SK-N-SH (cell line): ENCODE data around the gene RC3H2. TPM values are rescaled to one million over a fixed set of nuclear protein-coding genes. Genes with fewer than 3 reads are reported as not detected.
A peak's percentile ranks its signal among the peaks of the same experiment; 100 is the strongest.

ENCODE experiments used
- CTCF ChIA-PET: fragments of 300-600, 350-600 bp; formaldehyde crosslinking; extraction: SDS; loops from one replicate; lab custom pipeline; 2021; lab: Yijun Ruan, JAX
- POLR2A ChIA-PET: fragments of 350-600 bp; sonication (Branson Sonifier 250); formaldehyde crosslinking; extraction: SDS; loops from one replicate; lab custom pipeline; 2020; ENCODE audit warnings: antibody characterized with exemption, inconsistent platforms; lab: Yijun Ruan, JAX
- DNase-seq: peaks from one replicate; pipeline ENCODE4 v3.0.0; 2012
- H2AFZ ChIP-seq: fragments of 200-600 bp; sonication (generic); 2 replicates; pipeline ENCODE4 v1.8.1; 2016; ENCODE audit warnings: antibody characterized with exemption, mild to moderate bottlenecking, low read depth
- H3F3A ChIP-seq: fragments of 200-600 bp; sonication (generic); replicated peaks from 2 replicates; pipeline ENCODE3; 2016; ENCODE audit warnings: antibody characterized with exemption, mild to moderate bottlenecking; ENCODE audit not compliant: insufficient read depth
- H3K27ac ChIP-seq, 2 experiments: fragments of 200-500 bp in 1 of 2; fragments of 200-600 bp in 1 of 2; sonication (Bioruptor generic) in 1 of 2; sonication (generic), shearing (Covaris generic) in 1 of 2; 2 replicates each; pipeline versions ENCODE4 v1.5.1 to v1.6.1; 2014 to 2016; ENCODE audit warnings: low read depth in 2 of 2, inconsistent platforms in 1 of 2, low read length in 1 of 2, mild to moderate bottlenecking in 1 of 2, mixed read lengths in 1 of 2
- H3K27me3 ChIP-seq: fragments of 200-600 bp; sonication (generic), shearing (Covaris generic); 2 replicates; pipeline ENCODE4 v1.6.1; 2016; ENCODE audit warnings: mixed run types; ENCODE audit not compliant: insufficient read depth
- H3K36me3 ChIP-seq, 2 experiments: fragments of 200-500 bp in 1 of 2; fragments of 200-600 bp in 1 of 2; sonication (Bioruptor generic) in 1 of 2; sonication (generic) in 1 of 2; replicated peaks in 1 of 2; 2 replicates each; pipeline versions ENCODE3 to v1.5.1; 2014 to 2016; ENCODE audit warnings: low read length in 1 of 2, mild to moderate bottlenecking in 1 of 2; ENCODE audit not compliant: insufficient read depth in 2 of 2, control insufficient read depth in 1 of 2
- H3K4me1 ChIP-seq, 2 experiments: fragments of 200-500 bp in 1 of 2; fragments of 200-600 bp in 1 of 2; sonication (Bioruptor generic) in 1 of 2; sonication (generic), shearing (Covaris generic) in 1 of 2; 2 replicates each; pipeline versions ENCODE4 v1.5.1 to v1.6.1; 2014 to 2016; ENCODE audit warnings: low read depth in 1 of 2, low read length in 1 of 2, mixed run types in 1 of 2; ENCODE audit not compliant: insufficient read depth in 2 of 2, control insufficient read depth in 1 of 2
- H3K4me2 ChIP-seq: fragments of 200-600 bp; sonication (generic), shearing (Covaris generic); 2 replicates; pipeline ENCODE4 v1.6.1; 2017; ENCODE audit warnings: mixed run types
- H3K4me3 ChIP-seq, 2 experiments: fragments of 200-500 bp in 1 of 2; fragments of 200-600 bp in 1 of 2; sonication (Bioruptor generic) in 1 of 2; sonication (generic), shearing (Covaris generic) in 1 of 2; 2 replicates each; pipeline versions ENCODE4 v1.5.1 to v1.8.1; 2014 to 2016; ENCODE audit warnings: low read depth in 2 of 2, inconsistent platforms in 1 of 2, low read length in 1 of 2, mild to moderate bottlenecking in 1 of 2, mixed read lengths in 1 of 2, moderate library complexity in 1 of 2
- H3K79me2 ChIP-seq: fragments of 200-600 bp; sonication (generic); 2 replicates; pipeline ENCODE4 v1.8.1; 2017; ENCODE audit warnings: mild to moderate bottlenecking; ENCODE audit not compliant: insufficient read depth
- H3K9ac ChIP-seq: fragments of 200-600 bp; sonication (generic); 2 replicates; pipeline ENCODE4 v1.6.1; 2017; ENCODE audit warnings: mixed run types
- H3K9me2 ChIP-seq: fragments of 200-600 bp; sonication (generic); 2 replicates; pipeline ENCODE4 v1.6.1; 2017; ENCODE audit warnings: mixed run types
- H3K9me3 ChIP-seq: fragments of 200-600 bp; sonication (generic); 2 replicates; pipeline ENCODE4 v1.6.1; 2017; ENCODE audit warnings: mixed run types, mild to moderate bottlenecking, moderate library complexity
- H4K20me1 ChIP-seq: fragments of 200-600 bp; sonication (generic); 2 replicates; pipeline ENCODE4 v1.6.1; 2017; ENCODE audit warnings: mild to moderate bottlenecking, mixed run types; ENCODE audit not compliant: insufficient read depth
- CHD2 ChIP-seq: fragments of 150-350 bp; IDR thresholded peaks from 2 replicates; pipeline ENCODE4 v1.6.1; 2018; ENCODE audit warnings: low read length; ENCODE audit not compliant: partially characterized antibody
- ELF1 ChIP-seq: IDR thresholded peaks from 2 replicates; pipeline ENCODE4 v1.4.0; 2012
- EP300 ChIP-seq, 2 experiments: IDR thresholded peaks; 2 replicates each; pipeline versions ENCODE4 v1.4.0 to v1.6.1; 2012; ENCODE audit warnings: borderline replicate concordance in 1 of 2, low read depth in 1 of 2, low read length in 1 of 2
- EZH2phosphoT487 ChIP-seq: fragments of 200-600 bp; sonication (generic); IDR thresholded peaks from 2 replicates; pipeline ENCODE4 v1.6.1; 2017; ENCODE audit warnings: low read depth, mixed run types, mild to moderate bottlenecking, antibody characterized with exemption, moderate library complexity, borderline replicate concordance
- FOXJ3 ChIP-seq: sonication (generic); formaldehyde crosslinking; IDR thresholded peaks from 2 replicates; pipeline ENCODE4 v1.5.1; 2020; ENCODE audit warnings: mild to moderate bottlenecking, missing genetic modification reagents
- FOXM1 ChIP-seq: IDR thresholded peaks from 2 replicates; pipeline ENCODE4 v1.4.0; 2012; ENCODE audit warnings: low read depth, mild to moderate bottlenecking
- GATA2 ChIP-seq: sonication (generic); formaldehyde crosslinking; IDR thresholded peaks from 2 replicates; pipeline ENCODE4 v1.5.0; 2020; ENCODE audit warnings: mild to moderate bottlenecking, missing genetic modification reagents
- JUND ChIP-seq: IDR thresholded peaks from 2 replicates; pipeline ENCODE4 v1.4.0; 2012
- MEF2A ChIP-seq: IDR thresholded peaks from 2 replicates; pipeline ENCODE4 v1.4.0; 2012; ENCODE audit warnings: low read depth, borderline replicate concordance
- NFIC ChIP-seq: IDR thresholded peaks from 2 replicates; pipeline ENCODE4 v1.4.0; 2012; ENCODE audit warnings: borderline replicate concordance
- POLR2AphosphoS5 ChIP-seq: IDR thresholded peaks from 2 replicates; pipeline ENCODE4 v1.6.1; 2012; ENCODE audit warnings: low read depth, low read length
- RFX5 ChIP-seq: IDR thresholded peaks from 2 replicates; pipeline ENCODE4 v1.6.1; 2012; ENCODE audit warnings: mild to moderate bottlenecking, improper control_type of control experiment, low read length
- RXRA ChIP-seq: IDR thresholded peaks from 2 replicates; pipeline ENCODE4 v1.4.0; 2012; ENCODE audit warnings: low read depth, mild to moderate bottlenecking, borderline replicate concordance
- SIN3A ChIP-seq: IDR thresholded peaks from 2 replicates; pipeline ENCODE4 v1.6.1; 2012; ENCODE audit warnings: low read depth, mild to moderate bottlenecking, low read length, moderate library complexity, borderline replicate concordance
- SMC3 ChIP-seq: IDR thresholded peaks from 2 replicates; pipeline ENCODE4 v1.6.1; 2012; ENCODE audit warnings: low read depth, low read length, improper control_type of control experiment
- TAF1 ChIP-seq: IDR thresholded peaks from 2 replicates; pipeline ENCODE4 v1.6.1; 2012; ENCODE audit warnings: low read depth, mild to moderate bottlenecking, low read length, moderate library complexity, borderline replicate concordance
- YY1 ChIP-seq: IDR thresholded peaks from 2 replicates; pipeline ENCODE4 v1.4.0; 2012; ENCODE audit warnings: low read depth, mild to moderate bottlenecking
- WGBS: methylation state at CpG from one replicate; pipeline ENCODE4 v1.1.6; 2017; ENCODE audit warnings: low lambda C conversion rate; 5-methylcytosine and 5-hydroxymethylcytosine counted together
- polyA plus RNA-seq, 3 experiments: library from polyadenylated mRNA; depleted of rRNA; stranded (reverse); fragments of >200 nt; gene quantifications; 2 replicates each; pipeline ENCODE4 v1.2.3, GENCODE V29; 2012
- TF ChIP-seq, protein P1 (sequence below): IDR thresholded peaks from 2 replicates; pipeline ENCODE4 v1.4.0; 2012; ENCODE audit warnings: low read depth
- TF ChIP-seq, protein P2 (sequence below): fragments of 150-350 bp; IDR thresholded peaks from 2 replicates; pipeline ENCODE4 v1.6.1; 2016; ENCODE audit warnings: mild to moderate bottlenecking, low read depth, low read length
- TF ChIP-seq, protein P3 (sequence below): IDR thresholded peaks from 2 replicates; pipeline ENCODE4 v1.6.1; 2012; ENCODE audit warnings: mild to moderate bottlenecking, low read depth, low read length, moderate library complexity
- TF ChIP-seq, protein P4 (sequence below): fragments of 200-600 bp; sonication (generic); IDR thresholded peaks from 2 replicates; pipeline ENCODE4 v1.6.1; 2017; ENCODE audit warnings: antibody characterized with exemption, mild to moderate bottlenecking, moderate library complexity
- TF ChIP-seq, protein P5 (sequence below): IDR thresholded peaks from 2 replicates; pipeline ENCODE4 v1.4.0; 2012; ENCODE audit warnings: low read depth, borderline replicate concordance
- TF ChIP-seq, protein P6 (sequence below): IDR thresholded peaks from 2 replicates; pipeline ENCODE4; 2012

RC3H2 gene
- polyA plus RNA-seq, 1 of the 3 experiments (the other 2 are of a cell fraction) = 12.4 TPM

DNA sequence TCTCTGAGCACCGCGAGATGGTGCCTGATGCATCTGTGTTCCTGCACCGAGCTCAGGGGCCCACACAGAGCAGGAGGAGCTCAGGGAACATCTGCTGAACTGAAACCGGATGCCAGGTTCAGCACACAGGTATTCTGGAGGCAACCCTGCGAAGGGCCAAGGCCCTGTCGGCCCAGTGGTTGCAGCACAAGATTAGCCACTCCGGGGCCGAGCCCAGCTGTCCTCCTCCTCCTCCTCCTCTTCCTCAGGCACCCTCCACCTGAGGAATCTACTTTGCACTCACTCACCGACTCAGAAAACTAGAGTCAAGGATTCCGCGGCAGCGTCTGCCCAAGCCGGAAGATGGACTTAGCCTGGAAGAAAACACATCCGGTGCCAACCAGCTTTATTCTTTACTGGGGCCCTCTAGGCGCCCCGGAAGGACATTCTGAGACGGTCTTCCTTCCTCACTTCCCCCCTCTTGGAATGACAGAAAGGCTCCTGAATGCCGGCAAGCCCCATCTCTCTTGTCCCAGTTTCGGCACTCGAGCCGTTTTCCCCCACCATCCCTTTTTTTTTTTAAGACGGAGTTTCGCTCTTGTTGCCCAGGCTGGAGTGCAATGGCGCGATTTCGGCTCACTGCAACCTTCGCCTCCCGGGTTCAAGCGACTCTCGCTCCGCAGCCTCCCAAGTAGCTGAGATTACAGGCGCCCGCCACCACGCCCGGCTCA lies 8.0 kb upstream of the RC3H2 start, which contains the start of gene ZBTB6:
Gene ZBTB6 (minus strand): TSS at position 360 of the 710 bp plus-strand sequence. CDS start 1,251 bp downstream, outside the sequence.
- peak within 1 kb of the TSS; percentile 86 to 96 for H3K27ac ChIP-seq
- H4K20me1 ChIP-seq = no peaks in the 10 kb centered on the region
- H3K9me2 ChIP-seq = no peaks in the 10 kb centered on the region
- peak; percentile 81 for DNase-seq
- H3K9me3 ChIP-seq = no peaks in the 10 kb centered on the region
- peaks cover 38 to 47% of the 10 kb centered on the region in 2 experiments for H3K36me3 ChIP-seq
- POLR2A ChIA-PET = interaction anchor here (1.4 to 2.5 kb wide), 3 partner anchors 18 to 85 kb away, joined by 4 to 18 read pairs (median 14); partner anchors contain the start of genes PDCL, RABGAP1 and ZBTB26
- peak within 1 kb of the TSS; percentile 86 for H2AFZ ChIP-seq
- CTCF ChIA-PET = interaction anchor here (0.8 to 1.8 kb wide), 3 partner anchors 17 to 78 kb away, joined by 3 to 5 read pairs (median 5); partner anchors contain the start of gene ZBTB26
- peaks cover 0 to 7% of the 10 kb centered on the region in 2 experiments; a peak in 2 of 4 replicates for H3K4me1 ChIP-seq
- peak within 1 kb of the TSS; percentile 72 to 93 for H3K4me3 ChIP-seq
- H3K27me3 ChIP-seq = no peaks in the 10 kb centered on the region
- H3K4me2 ChIP-seq = peak within 1 kb of the TSS; percentile 67
- peaks cover 60% of the 10 kb centered on the region for H3K79me2 ChIP-seq
- H3K9ac ChIP-seq = peak within 1 kb of the TSS; percentile 78
- WGBS = under 1% methylated on average over 34 of the region's 35 CpGs
- H3F3A ChIP-seq = peaks cover 41% of the 10 kb centered on the region
- TF ChIP-seq SIN3A = peak; percentile 85
- TF ChIP-seq JUND = no peak
- TF ChIP-seq EP300 (IDR thresholded peaks at IDR 0.05; ENCODE audit: borderline replicate concordance in 1 of 2, low read depth in 1 of 2, low read length in 1 of 2) = no peak
- TF ChIP-seq GATA2 = no peak
- no peak for TF ChIP-seq MEF2A
- TF ChIP-seq EZH2phosphoT487 = no peak
- TF ChIP-seq RXRA = no peak
- TF ChIP-seq, protein P1, sequence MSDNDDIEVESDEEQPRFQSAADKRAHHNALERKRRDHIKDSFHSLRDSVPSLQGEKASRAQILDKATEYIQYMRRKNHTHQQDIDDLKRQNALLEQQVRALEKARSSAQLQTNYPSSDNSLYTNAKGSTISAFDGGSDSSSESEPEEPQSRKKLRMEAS = peak; percentile 75
- no peak for TF ChIP-seq YY1
- TF ChIP-seq RFX5 = no peak
- no peak for TF ChIP-seq FOXJ3
- TF ChIP-seq ELF1 = peak; percentile 91
- no peak for TF ChIP-seq FOXM1
- TF ChIP-seq, protein P2, sequence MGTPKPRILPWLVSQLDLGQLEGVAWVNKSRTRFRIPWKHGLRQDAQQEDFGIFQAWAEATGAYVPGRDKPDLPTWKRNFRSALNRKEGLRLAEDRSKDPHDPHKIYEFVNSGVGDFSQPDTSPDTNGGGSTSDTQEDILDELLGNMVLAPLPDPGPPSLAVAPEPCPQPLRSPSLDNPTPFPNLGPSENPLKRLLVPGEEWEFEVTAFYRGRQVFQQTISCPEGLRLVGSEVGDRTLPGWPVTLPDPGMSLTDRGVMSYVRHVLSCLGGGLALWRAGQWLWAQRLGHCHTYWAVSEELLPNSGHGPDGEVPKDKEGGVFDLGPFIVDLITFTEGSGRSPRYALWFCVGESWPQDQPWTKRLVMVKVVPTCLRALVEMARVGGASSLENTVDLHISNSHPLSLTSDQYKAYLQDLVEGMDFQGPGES = no peak; the same call in 1 of the 2 replicates
- TF ChIP-seq, protein P3, sequence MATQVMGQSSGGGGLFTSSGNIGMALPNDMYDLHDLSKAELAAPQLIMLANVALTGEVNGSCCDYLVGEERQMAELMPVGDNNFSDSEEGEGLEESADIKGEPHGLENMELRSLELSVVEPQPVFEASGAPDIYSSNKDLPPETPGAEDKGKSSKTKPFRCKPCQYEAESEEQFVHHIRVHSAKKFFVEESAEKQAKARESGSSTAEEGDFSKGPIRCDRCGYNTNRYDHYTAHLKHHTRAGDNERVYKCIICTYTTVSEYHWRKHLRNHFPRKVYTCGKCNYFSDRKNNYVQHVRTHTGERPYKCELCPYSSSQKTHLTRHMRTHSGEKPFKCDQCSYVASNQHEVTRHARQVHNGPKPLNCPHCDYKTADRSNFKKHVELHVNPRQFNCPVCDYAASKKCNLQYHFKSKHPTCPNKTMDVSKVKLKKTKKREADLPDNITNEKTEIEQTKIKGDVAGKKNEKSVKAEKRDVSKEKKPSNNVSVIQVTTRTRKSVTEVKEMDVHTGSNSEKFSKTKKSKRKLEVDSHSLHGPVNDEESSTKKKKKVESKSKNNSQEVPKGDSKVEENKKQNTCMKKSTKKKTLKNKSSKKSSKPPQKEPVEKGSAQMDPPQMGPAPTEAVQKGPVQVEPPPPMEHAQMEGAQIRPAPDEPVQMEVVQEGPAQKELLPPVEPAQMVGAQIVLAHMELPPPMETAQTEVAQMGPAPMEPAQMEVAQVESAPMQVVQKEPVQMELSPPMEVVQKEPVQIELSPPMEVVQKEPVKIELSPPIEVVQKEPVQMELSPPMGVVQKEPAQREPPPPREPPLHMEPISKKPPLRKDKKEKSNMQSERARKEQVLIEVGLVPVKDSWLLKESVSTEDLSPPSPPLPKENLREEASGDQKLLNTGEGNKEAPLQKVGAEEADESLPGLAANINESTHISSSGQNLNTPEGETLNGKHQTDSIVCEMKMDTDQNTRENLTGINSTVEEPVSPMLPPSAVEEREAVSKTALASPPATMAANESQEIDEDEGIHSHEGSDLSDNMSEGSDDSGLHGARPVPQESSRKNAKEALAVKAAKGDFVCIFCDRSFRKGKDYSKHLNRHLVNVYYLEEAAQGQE = no peak
- peak; percentile 84 for TF ChIP-seq TAF1
- TF ChIP-seq CHD2 = peak; percentile 87
- TF ChIP-seq NFIC = no peak
- TF ChIP-seq, protein P4, sequence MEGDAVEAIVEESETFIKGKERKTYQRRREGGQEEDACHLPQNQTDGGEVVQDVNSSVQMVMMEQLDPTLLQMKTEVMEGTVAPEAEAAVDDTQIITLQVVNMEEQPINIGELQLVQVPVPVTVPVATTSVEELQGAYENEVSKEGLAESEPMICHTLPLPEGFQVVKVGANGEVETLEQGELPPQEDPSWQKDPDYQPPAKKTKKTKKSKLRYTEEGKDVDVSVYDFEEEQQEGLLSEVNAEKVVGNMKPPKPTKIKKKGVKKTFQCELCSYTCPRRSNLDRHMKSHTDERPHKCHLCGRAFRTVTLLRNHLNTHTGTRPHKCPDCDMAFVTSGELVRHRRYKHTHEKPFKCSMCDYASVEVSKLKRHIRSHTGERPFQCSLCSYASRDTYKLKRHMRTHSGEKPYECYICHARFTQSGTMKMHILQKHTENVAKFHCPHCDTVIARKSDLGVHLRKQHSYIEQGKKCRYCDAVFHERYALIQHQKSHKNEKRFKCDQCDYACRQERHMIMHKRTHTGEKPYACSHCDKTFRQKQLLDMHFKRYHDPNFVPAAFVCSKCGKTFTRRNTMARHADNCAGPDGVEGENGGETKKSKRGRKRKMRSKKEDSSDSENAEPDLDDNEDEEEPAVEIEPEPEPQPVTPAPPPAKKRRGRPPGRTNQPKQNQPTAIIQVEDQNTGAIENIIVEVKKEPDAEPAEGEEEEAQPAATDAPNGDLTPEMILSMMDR = no peak
- TF ChIP-seq POLR2AphosphoS5 = peak; percentile 85
- TF ChIP-seq, protein P5, sequence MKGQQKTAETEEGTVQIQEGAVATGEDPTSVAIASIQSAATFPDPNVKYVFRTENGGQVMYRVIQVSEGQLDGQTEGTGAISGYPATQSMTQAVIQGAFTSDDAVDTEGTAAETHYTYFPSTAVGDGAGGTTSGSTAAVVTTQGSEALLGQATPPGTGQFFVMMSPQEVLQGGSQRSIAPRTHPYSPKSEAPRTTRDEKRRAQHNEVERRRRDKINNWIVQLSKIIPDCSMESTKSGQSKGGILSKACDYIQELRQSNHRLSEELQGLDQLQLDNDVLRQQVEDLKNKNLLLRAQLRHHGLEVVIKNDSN = no peak
- TF ChIP-seq, protein P6, sequence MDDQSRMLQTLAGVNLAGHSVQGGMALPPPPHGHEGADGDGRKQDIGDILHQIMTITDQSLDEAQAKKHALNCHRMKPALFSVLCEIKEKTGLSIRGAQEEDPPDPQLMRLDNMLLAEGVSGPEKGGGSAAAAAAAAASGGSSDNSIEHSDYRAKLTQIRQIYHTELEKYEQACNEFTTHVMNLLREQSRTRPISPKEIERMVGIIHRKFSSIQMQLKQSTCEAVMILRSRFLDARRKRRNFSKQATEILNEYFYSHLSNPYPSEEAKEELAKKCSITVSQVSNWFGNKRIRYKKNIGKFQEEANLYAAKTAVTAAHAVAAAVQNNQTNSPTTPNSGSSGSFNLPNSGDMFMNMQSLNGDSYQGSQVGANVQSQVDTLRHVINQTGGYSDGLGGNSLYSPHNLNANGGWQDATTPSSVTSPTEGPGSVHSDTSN = peak; percentile 18; the same call in 1 of the 2 replicates
- TF ChIP-seq SMC3 = no peak
